Hindlimb muscle (tissue), 1 donor: ENCODE results near the gene BEAN1. TPM values are rescaled to one million over a fixed set of nuclear protein-coding genes. Genes with fewer than 3 reads are reported as not detected.

Experiments
- DNase-seq: peaks from one replicate; pipeline ENCODE4 v3.0.0-alpha.2; 2013
- polyA plus RNA-seq: library from polyadenylated mRNA; unstranded; fragments of 120-200 nt; gene quantifications from one replicate; pipeline ENCODE4 v1.2.1, GENCODE V29; 2013; ENCODE audit not compliant: insufficient read length

Gene BEAN1
- polyA plus RNA-seq, 1 donor, result 0.79 TPM

GRCh38 chr16:66521951-66522771 is 95.1 kb downstream of the BEAN1 start:
- DNase-seq, result no peak

GRCh38 chr16:66522816-66523590 is 95.9 kb downstream of the BEAN1 start:
- no peak for DNase-seq

- DNase-seq, result no peak
Measured at GRCh38 chr16:66523861-66524354, 96.8 kb downstream of the BEAN1 start.

DNA sequence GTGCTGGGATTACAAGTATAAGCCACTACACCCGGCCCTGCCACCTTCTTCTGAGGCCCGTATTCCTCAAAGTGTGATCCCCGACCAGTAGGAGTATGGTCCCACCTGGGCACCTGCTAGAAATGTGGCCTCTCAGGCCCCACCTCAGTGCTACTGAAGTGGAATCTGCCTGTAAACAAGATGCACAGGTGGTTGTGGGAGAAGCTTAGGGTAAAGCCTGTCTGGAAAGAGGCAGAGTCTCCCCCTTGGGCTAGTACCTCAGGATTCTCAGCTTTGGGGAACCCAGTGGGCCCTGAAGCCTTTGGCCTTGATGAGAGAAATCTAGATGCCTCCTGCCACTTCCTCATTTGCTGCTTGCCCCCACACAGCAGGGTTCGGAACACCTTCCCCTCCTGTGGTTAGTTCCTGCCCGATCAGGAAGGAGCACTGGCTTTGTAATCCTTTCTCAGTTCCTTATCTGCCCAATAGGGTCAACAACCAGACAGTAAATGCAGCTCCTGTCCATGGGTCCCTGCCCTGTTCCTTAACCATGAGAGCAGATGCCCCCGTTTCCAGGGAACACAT is 97.6 kb downstream of the BEAN1 start:
- no peak for DNase-seq

- DNase-seq, result no peak
Measured at GRCh38 chr16:66525396-66526180, 98.5 kb downstream of the BEAN1 start.

- no peak for DNase-seq
Measured at GRCh38 chr16:66528294-66528693, 101.2 kb downstream of the BEAN1 start.

DNA sequence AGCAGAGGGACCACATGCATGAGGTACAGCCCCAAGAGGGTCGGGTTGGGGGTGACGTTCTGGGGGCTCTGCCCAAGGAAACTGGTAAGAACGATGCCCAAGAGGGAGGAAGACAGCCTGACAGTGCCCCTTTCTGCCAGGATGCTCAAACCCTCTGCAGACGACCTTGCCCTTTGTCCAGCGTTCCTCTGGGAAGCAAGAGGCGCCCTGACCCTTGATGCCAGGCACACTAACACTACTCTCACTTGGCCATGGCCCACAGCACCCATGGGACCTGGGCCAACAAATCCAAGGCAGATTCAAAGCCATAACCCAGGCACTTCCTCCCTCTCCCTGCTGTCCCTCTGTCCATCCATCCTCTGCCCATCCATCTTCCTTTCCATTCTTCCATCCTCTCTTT is 102.4 kb downstream of the BEAN1 start:
- DNase-seq, result no peak

Other genes starting within 250 kb of the BEAN1 start
- gene CDH5, start 60.6 kb upstream of the BEAN1 start, polyA plus RNA-seq, result 95.8 TPM
- 15.7 TPM for gene TK2, start 122.8 kb downstream of the BEAN1 start, polyA plus RNA-seq
- 23.3 TPM for gene CKLF, start 125.3 kb downstream of the BEAN1 start, polyA plus RNA-seq
- 5.5 TPM for gene CMTM1, start 139.1 kb downstream of the BEAN1 start, polyA plus RNA-seq
- 0.71 TPM for gene CMTM2, start 152.2 kb downstream of the BEAN1 start, polyA plus RNA-seq
- gene CMTM3, start 177.4 kb downstream of the BEAN1 start, polyA plus RNA-seq, result 55.3 TPM